Calu3 (cell line): ENCODE data around the gene LTB4R2. TPM values are rescaled to one million over a fixed set of nuclear protein-coding genes. Genes with fewer than 3 reads are reported as not detected.
"Not testable (repeated sequence)": the region's sequence is repeated elsewhere in the genome, so short reads cannot be mapped to it uniquely, and the experiment has no call there.

ENCODE experiments used
- BruUV-seq: library from RNA; stranded (reverse); fragments of 400-500 nt; replicated peaks from 2 replicates; lab custom pipeline; 2021; lab: Mats Ljungman, UMichigan
- CTCF ChIA-PET: fragments of 300-600 bp; sonication (Branson Sonifier 250); formaldehyde crosslinking; loops from one replicate; lab custom pipeline; 2022; ENCODE audit warnings: antibody characterized with exemption; lab: Charles Lee
- DNase-seq: peaks from one replicate; pipeline ENCODE4 v3.0.0; 2022
- H3K27ac Mint-ChIP-seq: one replicate; pipeline ENCODE4 v1.8.0; 2022; ENCODE audit warnings: mixed read lengths; ENCODE audit not compliant: unreplicated experiment
- H3K27me3 Mint-ChIP-seq: one replicate; pipeline ENCODE4 v1.8.0; 2022; ENCODE audit warnings: mixed read lengths; ENCODE audit not compliant: unreplicated experiment
- H3K36me3 Mint-ChIP-seq: one replicate; pipeline ENCODE4 v1.8.0; 2022; ENCODE audit warnings: mild to moderate bottlenecking, moderate library complexity, mixed read lengths; ENCODE audit not compliant: insufficient read depth, unreplicated experiment
- H3K4me1 Mint-ChIP-seq: one replicate; pipeline ENCODE4 v1.8.0; 2022; ENCODE audit warnings: mild to moderate bottlenecking, low read depth, mixed read lengths; ENCODE audit not compliant: unreplicated experiment
- H3K4me3 Mint-ChIP-seq: one replicate; pipeline ENCODE4 v1.8.0; 2022; ENCODE audit warnings: mild to moderate bottlenecking, low read depth, moderate library complexity, mixed read lengths; ENCODE audit not compliant: unreplicated experiment
- H3K9me3 Mint-ChIP-seq: one replicate; pipeline ENCODE4 v1.8.0; 2022; ENCODE audit warnings: low read depth, mixed read lengths; ENCODE audit not compliant: unreplicated experiment
- CTCF ChIP-seq: fragments of 200-600 bp; IDR thresholded peaks from one replicate; pipeline ENCODE4 v1.8.0; 2022; ENCODE audit warnings: antibody characterized with exemption; ENCODE audit not compliant: unreplicated experiment
- intact Hi-C: fragments of 100-400 bp; cut with micrococcal nuclease; formaldehyde crosslinking; loops from one replicate; pipeline ENCODE4 v1.10.0; 2022; ENCODE audit not compliant: unreplicated experiment
- total RNA-seq: library from RNA; stranded (reverse); gene quantifications from 2 replicates; pipeline ENCODE4 v1.2.3, GENCODE V29; 2022

LTB4R2 gene
- total RNA-seq, 1 experiment from 2014 or later = 19.3 TPM

GRCh38 chr14:24327303-24327702 lies 17.4 kb downstream of the LTB4R2 start:
- no peak overlapping the region for H3K27ac Mint-ChIP-seq
- CTCF ChIA-PET = interaction anchor here (0.6 to 2.6 kb wide), 4 partner anchors 19 to 110 kb away, joined by 3 to 12 read pairs (median 6); partner anchors contain the start of genes CIDEB and TINF2
- H3K36me3 Mint-ChIP-seq = peaks cover 2% of the 10 kb centered on the region
- H3K4me3 Mint-ChIP-seq = no peak overlapping the region
- no peaks in the 10 kb centered on the region for H3K9me3 Mint-ChIP-seq
- peaks cover 6% of the 10 kb centered on the region for H3K4me1 Mint-ChIP-seq
- intact Hi-C loops = no loop called here
- no peak for DNase-seq
- peaks cover 16% of the 10 kb centered on the region for H3K27me3 Mint-ChIP-seq
- no TSS peak for BruUV-seq
- no peak for TF ChIP-seq CTCF

GRCh38 chr14:24327914-24328313 lies 18.0 kb downstream of the LTB4R2 start:
- CTCF ChIA-PET = interaction anchor here (0.6 to 2.6 kb wide), 2 partner anchors 104 to 115 kb away, joined by 3 to 12 read pairs; no protein-coding TSS in a partner anchor
- intact Hi-C loops = loop anchor here (1.0 kb wide), 1 partner anchor 108 kb away; no protein-coding TSS in a partner anchor
- BruUV-seq, H3K27ac Mint-ChIP-seq, H3K27me3 Mint-ChIP-seq, H3K36me3 Mint-ChIP-seq, H3K4me3 Mint-ChIP-seq, H3K9me3 Mint-ChIP-seq: not testable (repeated sequence)
- peak; percentile 46 for TF ChIP-seq CTCF
- DNase-seq = peak; percentile 56
- peaks cover 12% of the 10 kb centered on the region for H3K4me1 Mint-ChIP-seq

- Mint-ChIP-seq H3K4me1 (peaks cover 15% of the 10 kb centered on the region), H3K27ac (no peak overlapping the region), H3K9me3 (no peaks in the 10 kb centered on the region), H3K4me3 (no peak overlapping the region), H3K36me3 (peaks cover 8% of the 10 kb centered on the region), H3K27me3 (no peaks in the 10 kb centered on the region)
- no TSS peak for BruUV-seq
- intact Hi-C loops = no loop called here
- no peak for DNase-seq
- CTCF ChIA-PET = interaction anchor here (2.6 kb wide), 1 partner anchor 102 kb away, joined by 12 read pairs; no protein-coding TSS in a partner anchor
- TF ChIP-seq CTCF = no peak
Measured at GRCh38 chr14:24329073-24329663, 19.2 kb downstream of the LTB4R2 start.

- peaks cover 15% of the 10 kb centered on the region for H3K4me1 Mint-ChIP-seq
- BruUV-seq = no TSS peak
- no peak overlapping the region for H3K27ac Mint-ChIP-seq
- no peak for TF ChIP-seq CTCF
- intact Hi-C loops = loop anchor here (5.0 kb wide), 2 partner anchors 38 to 348 kb away; partner anchors contain the start of gene NFATC4
- H3K9me3 Mint-ChIP-seq = no peaks in the 10 kb centered on the region
- no peaks in the 10 kb centered on the region for H3K27me3 Mint-ChIP-seq
- CTCF ChIA-PET = no interaction called here
- H3K36me3 Mint-ChIP-seq = peaks cover 8% of the 10 kb centered on the region
- H3K4me3 Mint-ChIP-seq = no peak overlapping the region
- DNase-seq = no peak
Measured at GRCh38 chr14:24329736-24330135, 19.8 kb downstream of the LTB4R2 start.
